T-helper 1 cell (primary cell): ENCODE results near the gene MYL6B.

ENCODE experiments used
- DNase-seq, 5 donors: peaks; one replicate each; pipeline ENCODE4 v3.0.0-alpha.2; 2012 to 2020
- total RNA-seq, 4 donors: gene quantifications; one replicate each; lab custom pipeline; 2026; lab: John Stamatoyannopoulos, UW

MYL6B gene
- 2.0 to 2.9 (median 2.5) reads per million in 4 donors for total RNA-seq

- peak; percentile 79 to 95 (median 89) for DNase-seq
Observed at GRCh38 chr12:56152132-56152755, at the start of gene MYL6B. Gene MYL6B (plus strand): TSS chr12:56152587. CDS start chr12:56153919, 1,332 bp downstream.

GRCh38 chr12:56102683-56103065, 49.7 kb upstream of the MYL6B start:
- DNase-seq = no peak

DNA sequence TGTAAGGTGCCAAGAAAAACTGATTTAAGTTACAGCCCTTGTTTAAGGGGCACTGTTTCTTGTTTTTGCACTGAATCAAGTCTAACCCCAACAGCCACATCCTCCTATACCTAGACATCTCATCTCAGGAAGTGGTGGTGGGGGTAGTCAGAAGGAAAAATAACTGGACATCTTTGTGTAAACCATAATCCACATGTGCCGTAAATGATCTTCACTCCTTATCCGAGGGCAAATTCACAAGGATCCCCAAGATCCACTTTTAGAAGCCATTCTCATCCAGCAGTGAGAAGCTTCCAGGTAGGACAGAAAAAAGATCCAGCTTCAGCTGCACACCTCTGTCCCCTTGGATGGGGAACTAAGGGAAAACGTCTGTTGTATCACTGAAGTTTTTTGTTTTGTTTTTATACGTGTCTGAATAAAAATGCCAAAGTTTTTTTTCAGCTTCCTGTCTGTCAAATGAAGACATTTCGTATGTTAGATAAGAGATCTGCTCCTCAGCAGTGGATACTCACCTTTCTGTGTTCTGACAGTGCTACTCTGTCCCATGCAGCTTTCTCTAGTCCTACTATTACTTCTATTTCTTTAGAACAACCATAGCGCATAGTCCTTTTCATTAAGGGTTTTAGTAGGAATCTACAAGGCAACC, 49.2 kb upstream of the MYL6B start:
- DNase-seq = peak in 1 of 5 donors; percentile 81

- DNase-seq = no peak
Observed at GRCh38 chr12:56103823-56104108, 48.6 kb upstream of the MYL6B start.

DNA sequence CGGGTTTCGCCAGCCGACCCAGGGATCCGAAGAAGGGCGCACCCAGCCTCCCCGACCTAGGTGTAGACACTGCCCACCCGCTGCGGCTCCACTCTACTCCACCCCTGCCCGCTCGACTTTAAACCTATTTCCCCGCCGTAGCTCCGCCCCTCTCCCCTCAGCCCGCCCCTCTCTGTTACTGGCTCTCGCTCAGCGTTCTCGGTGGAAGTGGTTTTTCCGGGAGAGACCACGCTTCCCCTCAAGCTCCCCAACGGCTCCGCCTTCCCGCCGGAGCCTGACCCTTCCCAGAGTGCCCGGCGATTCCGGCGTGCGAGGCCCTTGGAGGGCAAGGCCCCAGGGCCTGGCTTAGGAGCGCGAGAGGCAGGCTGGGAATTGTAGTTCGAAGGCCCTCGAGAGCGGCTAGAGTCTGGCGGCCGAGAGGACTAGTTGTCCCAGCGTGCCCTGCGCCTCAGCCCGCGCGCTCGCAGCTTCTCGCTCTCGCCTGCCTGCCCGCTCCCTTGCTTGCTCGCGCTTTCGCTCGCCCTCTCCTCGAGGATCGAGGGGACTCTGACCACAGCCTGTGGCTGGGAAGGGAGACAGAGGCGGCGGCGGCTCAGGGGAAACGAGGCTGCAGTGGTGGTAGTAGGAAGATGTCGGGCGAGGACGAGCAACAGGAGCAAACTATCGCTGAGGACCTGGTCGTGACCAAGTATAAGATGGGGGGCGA, 48.1 kb upstream of the MYL6B start, which contains the start of gene PA2G4:
Gene PA2G4 (plus strand): TSS at position 451 of the 706 bp plus-strand sequence. CDS start 179 bp downstream, at position 630.
- DNase-seq = peak; percentile 89 to 100 (median 91)

- DNase-seq = peak in 2 of 5 donors; percentile 17 to 22
Observed at GRCh38 chr12:56104815-56105608, 47.4 kb upstream of the MYL6B start.

DNA sequence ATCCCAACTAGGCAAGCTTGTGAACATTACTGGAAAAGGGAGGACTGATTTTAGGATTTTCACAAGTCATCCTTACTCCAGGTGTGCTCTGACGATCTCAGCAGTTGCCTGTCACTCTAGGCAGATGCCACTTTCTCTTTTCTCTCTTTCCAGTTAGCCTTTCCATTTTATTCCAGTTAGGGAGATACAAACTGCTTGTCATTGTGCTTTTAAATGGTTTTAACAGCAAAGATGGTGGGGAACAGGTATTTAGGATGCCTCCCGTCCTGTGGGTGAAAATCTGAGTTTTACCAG, 46.8 kb upstream of the MYL6B start:
- DNase-seq = no peak

- no peak for DNase-seq
Observed at GRCh38 chr12:56107242-56107641, 45.1 kb upstream of the MYL6B start.

- DNase-seq = no peak
Observed at GRCh38 chr12:56110571-56110970, 41.8 kb upstream of the MYL6B start.

DNA sequence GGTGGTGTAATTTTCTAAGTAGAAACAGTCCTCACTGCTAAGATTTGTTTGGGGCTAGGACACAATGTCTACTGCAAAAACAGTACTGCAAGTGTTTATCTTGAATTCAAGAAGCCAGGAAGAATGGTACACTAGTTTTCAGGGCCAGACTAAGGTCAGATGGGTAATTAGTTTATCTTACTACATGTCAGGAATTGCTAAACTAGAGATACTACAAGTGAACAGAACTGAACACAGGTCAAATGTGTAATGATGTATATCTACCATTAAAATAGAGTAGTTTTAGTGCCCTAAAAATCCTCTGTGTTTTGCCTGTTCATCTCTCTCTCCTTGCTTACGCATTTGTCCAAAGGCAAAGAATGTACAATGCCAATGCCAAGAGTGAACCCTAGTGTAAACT, 38.3 kb upstream of the MYL6B start:
- DNase-seq = no peak

DNA sequence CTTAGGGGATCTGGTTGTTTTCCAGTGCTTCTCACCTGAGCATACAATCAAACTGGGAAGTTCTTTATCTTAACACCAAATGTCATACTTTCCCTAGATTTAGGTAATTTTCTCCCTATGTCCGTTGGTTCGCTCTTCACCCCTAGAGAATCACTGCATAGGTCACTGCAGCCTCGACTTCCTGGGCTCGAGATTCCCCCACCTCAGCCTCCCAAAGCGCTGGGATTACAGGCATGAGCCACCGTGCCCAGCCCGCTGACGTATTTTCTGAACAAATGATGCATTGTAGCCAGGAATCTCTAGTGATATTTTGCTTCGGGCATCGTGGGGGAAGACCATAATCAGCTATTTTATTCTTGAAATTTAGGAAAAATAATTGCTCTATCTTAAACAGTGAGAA, 37.1 kb upstream of the MYL6B start:
- no peak for DNase-seq

GRCh38 chr12:56116267-56117081, 35.9 kb upstream of the MYL6B start, which contains the start of gene RPL41:
Gene RPL41 (plus strand): TSS chr12:56116633.
- peak; percentile 77 to 95 (median 85) for DNase-seq

DNA sequence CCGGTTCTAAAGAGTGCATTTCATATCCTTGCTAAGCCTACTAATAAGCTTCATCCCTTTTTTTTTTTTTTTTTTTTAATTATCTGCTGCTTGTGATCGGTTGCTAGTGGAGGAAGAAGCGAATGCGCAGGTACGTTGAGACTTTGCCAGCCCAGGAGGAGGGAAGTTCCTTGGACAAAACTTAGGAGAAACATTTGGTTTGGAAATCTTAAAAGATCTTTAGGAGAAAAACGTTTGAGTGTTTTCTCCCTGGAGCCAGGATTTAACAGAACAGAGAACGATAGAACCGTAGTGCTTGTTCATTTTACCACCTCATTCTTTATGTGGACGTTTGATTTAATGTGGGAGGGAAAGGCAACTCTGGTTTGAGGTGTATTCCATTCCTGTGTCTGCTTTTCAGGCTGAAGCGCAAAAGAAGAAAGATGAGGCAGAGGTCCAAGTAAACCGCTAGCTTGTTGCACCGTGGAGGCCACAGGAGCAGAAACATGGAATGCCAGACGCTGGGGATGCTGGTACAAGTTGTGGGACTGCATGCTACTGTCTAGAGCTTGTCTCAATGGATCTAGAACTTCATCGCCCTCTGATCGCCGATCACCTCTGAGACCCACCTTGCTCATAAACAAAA, 35.2 kb upstream of the MYL6B start:
- peak in 1 of 5 donors; percentile 15 for DNase-seq

GRCh38 chr12:56117778-56118687, 34.4 kb upstream of the MYL6B start, which contains the start of gene ZC3H10:
Gene ZC3H10 (plus strand): TSS chr12:56118266. CDS start chr12:56120563, 2,297 bp downstream.
- peak; percentile 94 to 100 (median 96) for DNase-seq

- DNase-seq = no peak
Observed at GRCh38 chr12:56118688-56119357, 33.6 kb upstream of the MYL6B start.

GRCh38 chr12:56119361-56119796, 33.0 kb upstream of the MYL6B start:
- DNase-seq = peak in 4 of 5 donors; percentile 32 to 68 (median 49)

DNA sequence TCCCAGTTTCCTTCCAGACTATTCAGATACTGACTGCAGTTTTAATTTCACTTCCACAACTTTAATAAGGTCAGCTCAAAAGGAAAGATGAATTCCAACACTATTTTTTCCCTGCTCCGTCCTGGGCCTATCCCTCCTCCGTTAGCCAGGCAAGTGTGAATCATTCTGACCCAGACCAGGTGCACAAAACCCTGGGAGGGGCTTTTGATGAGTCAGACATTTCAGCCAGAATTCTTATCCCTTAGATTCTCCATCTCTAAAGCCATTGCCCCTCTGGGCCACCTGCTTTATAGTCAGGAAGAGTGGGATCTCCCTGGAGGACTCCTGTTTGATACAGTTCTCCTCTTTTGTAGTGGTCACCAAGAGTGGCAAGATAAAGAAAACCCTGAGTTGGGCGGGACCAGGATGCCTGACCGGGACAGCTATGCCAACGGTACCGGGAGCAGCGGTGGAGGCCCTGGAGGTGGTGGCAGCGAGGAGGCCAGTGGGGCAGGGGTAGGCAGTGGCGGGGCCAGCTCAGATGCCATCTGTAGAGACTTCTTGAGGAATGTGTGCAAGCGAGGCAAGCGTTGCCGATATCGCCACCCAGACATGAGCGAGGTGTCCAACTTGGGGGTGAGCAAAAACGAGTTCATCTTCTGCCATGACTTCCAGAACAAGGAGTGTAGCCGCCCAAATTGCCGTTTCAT, 32.1 kb upstream of the MYL6B start:
- DNase-seq = no peak

DNA sequence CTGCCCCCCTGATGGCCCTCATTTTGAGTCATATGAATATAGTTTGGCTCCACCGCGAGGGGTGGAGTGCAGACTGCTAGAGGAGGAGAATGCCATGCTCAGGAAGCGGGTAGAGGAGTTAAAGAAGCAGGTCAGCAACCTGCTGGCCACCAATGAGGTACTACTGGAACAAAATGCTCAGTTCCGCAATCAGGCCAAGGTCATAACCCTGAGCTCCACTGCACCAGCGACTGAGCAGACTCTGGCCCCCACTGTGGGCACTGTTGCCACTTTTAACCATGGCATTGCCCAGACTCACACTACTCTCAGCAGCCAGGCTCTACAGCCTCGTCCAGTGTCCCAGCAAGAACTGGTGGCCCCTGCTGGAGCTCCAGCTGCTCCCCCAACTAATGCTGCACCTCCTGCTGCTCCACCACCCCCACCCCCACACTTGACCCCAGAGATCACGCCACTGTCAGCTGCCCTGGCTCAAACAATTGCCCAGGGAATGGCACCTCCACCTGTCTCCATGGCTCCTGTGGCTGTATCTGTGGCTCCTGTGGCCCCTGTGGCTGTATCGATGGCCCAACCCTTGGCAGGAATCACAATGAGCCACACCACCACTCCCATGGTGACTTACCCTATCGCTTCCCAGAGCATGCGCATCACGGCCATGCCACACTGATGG, 31.1 kb upstream of the MYL6B start:
- DNase-seq = no peak

DNA sequence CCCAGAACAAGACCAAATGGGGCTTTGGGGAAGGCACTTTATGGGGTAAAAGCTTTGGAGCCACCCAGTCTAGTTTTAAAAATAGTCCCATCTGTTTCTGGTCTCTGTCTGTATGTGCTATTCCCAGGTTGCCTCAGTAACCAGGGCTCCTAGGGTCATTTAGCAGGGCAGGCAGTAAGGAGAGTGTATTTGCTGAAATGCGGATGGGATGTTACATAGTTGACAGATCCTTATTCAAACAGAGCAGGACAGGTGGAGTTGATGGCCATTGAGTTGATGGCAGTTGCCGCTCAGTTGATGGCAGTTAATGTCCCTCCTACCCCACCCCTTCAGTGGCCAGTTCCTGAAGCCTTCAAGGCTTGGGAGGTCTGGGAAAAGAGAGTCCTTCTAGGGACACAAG, 29.8 kb upstream of the MYL6B start:
- DNase-seq = no peak
